ENCODE results near the gene CDK14.

DNA sequence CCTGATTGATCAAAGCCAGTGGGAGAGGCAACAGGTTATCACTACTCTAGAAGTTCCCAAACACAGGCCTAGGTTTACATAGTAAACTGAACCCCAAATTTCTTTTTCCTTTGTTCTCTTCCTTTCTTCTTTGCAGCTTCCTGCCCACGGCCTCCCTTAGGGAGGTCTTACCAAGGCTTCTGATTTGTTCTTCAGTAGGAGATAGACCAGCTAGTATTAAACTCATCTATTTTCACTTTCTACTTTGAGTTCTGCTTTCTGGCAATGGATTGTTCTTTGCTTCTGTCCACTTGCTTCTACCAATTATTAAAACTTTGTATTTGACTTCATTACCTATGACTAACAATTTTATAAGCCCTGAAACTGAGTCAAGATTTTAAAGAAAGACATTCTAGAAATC is 417.0 kb downstream of the CDK14 start:
- TF ChIP-seq, protein P1, sequence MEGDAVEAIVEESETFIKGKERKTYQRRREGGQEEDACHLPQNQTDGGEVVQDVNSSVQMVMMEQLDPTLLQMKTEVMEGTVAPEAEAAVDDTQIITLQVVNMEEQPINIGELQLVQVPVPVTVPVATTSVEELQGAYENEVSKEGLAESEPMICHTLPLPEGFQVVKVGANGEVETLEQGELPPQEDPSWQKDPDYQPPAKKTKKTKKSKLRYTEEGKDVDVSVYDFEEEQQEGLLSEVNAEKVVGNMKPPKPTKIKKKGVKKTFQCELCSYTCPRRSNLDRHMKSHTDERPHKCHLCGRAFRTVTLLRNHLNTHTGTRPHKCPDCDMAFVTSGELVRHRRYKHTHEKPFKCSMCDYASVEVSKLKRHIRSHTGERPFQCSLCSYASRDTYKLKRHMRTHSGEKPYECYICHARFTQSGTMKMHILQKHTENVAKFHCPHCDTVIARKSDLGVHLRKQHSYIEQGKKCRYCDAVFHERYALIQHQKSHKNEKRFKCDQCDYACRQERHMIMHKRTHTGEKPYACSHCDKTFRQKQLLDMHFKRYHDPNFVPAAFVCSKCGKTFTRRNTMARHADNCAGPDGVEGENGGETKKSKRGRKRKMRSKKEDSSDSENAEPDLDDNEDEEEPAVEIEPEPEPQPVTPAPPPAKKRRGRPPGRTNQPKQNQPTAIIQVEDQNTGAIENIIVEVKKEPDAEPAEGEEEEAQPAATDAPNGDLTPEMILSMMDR (IDR thresholded peaks at IDR 0.05; ENCODE audit: low read length) = no peak
- no peak for TF ChIP-seq EZH2 (IDR thresholded peaks at IDR 0.05; ENCODE audit: borderline replicate concordance, low read length)
